Measurements from ENCODE around the gene HYAL3.

The HYAL3 gene

GRCh38 chr3:50339485-50340146 lies 40.4 kb upstream of the HYAL3 start:
- peaks cover 42% of the 10 kb centered on the region for H3K79me2 ChIP-seq (ENCODE audit: insufficient read depth, low read length)
- 0 out of 4 replicates have a peak overlapping the region, but pooled peaks of 1 of the 2 experiments have one; percentile 49 for H3K4me3 ChIP-seq (ENCODE audit: low read depth in 1 of 2, low read length in 2 of 2)
- peaks cover 20% of the 10 kb centered on the region for H3K36me3 ChIP-seq (ENCODE audit: insufficient read depth, low read length)
- H3K9ac ChIP-seq (ENCODE audit: low read depth, low read length): peak overlapping the region; percentile 93; the same call in 1 of the 2 replicates
- DNase-seq (no peak), ATAC-seq (ENCODE audit: insufficient read depth, low read depth) (no peak)
- no peaks in the 10 kb centered on the region for H3K9me3 ChIP-seq (ENCODE audit: insufficient read depth, low read length, severe bottlenecking)
- H3K27ac ChIP-seq (ENCODE audit: low read length): no peak overlapping the region
- H3K4me1 ChIP-seq (ENCODE audit: insufficient read depth, low read length): peaks cover 47% of the 10 kb centered on the region
- peak overlapping the region; percentile 57 for H3K4me2 ChIP-seq (ENCODE audit: insufficient read depth, low read length)
- peaks cover 4% of the 10 kb centered on the region for H3K27me3 ChIP-seq (ENCODE audit: insufficient read depth, low read length, poor library complexity)
- H2AFZ ChIP-seq (ENCODE audit: low read depth, low read length): no peak overlapping the region
- H4K20me1 ChIP-seq (ENCODE audit: insufficient read depth, low read length): peaks cover 20% of the 10 kb centered on the region
- TF ChIP-seq EZH2 (IDR thresholded peaks at IDR 0.05; ENCODE audit: borderline replicate concordance, low read depth, low read length, severe bottlenecking): no peak

GRCh38 chr3:50338965-50339364 lies 39.8 kb upstream of the HYAL3 start:
- DNase-seq (no peak), ATAC-seq (ENCODE audit: insufficient read depth, low read depth) (no peak)
- Histone ChIP-seq H3K9ac (ENCODE audit: low read depth, low read length) (peak overlapping the region; percentile 93), H3K4me3 (ENCODE audit: low read depth in 1 of 2, low read length in 2 of 2) (peak overlapping the region in 1 of 2 experiments; percentile 90; a peak in 2 of 4 replicates), H3K79me2 (ENCODE audit: insufficient read depth, low read length) (peaks cover 49% of the 10 kb centered on the region), H3K36me3 (ENCODE audit: insufficient read depth, low read length) (peaks cover 26% of the 10 kb centered on the region), H3K4me2 (ENCODE audit: insufficient read depth, low read length) (peak overlapping the region; percentile 81), H3K27ac (ENCODE audit: low read length) (0 out of 2 replicates have a peak overlapping the region, but pooled peaks have one; percentile 49), H3K9me3 (ENCODE audit: insufficient read depth, low read length, severe bottlenecking) (no peaks in the 10 kb centered on the region), H3K4me1 (ENCODE audit: insufficient read depth, low read length) (peaks cover 53% of the 10 kb centered on the region), H3K27me3 (ENCODE audit: insufficient read depth, low read length, poor library complexity) (peaks cover 4% of the 10 kb centered on the region), H2AFZ (ENCODE audit: low read depth, low read length) (no peak overlapping the region), H4K20me1 (ENCODE audit: insufficient read depth, low read length) (peaks cover 26% of the 10 kb centered on the region)
- TF ChIP-seq CTCF (IDR thresholded peaks at IDR 0.05; ENCODE audit: borderline replicate concordance, extremely low read depth, low read length, poor library complexity, severe bottlenecking) (no peak), EZH2 (IDR thresholded peaks at IDR 0.05; ENCODE audit: borderline replicate concordance, low read depth, low read length, severe bottlenecking) (no peak)

- DNase-seq: peak; percentile 98
- Histone ChIP-seq H3K27ac (ENCODE audit: low read length) (peak overlapping the region; percentile 98), H3K79me2 (ENCODE audit: insufficient read depth, low read length) (peaks cover 64% of the 10 kb centered on the region), H3K9ac (ENCODE audit: low read depth, low read length) (peak overlapping the region; percentile 93), H3K9me3 (ENCODE audit: insufficient read depth, low read length, severe bottlenecking) (no peaks in the 10 kb centered on the region), H3K27me3 (ENCODE audit: insufficient read depth, low read length, poor library complexity) (peaks cover 4% of the 10 kb centered on the region), H4K20me1 (ENCODE audit: insufficient read depth, low read length) (peaks cover 38% of the 10 kb centered on the region), H3K4me2 (ENCODE audit: insufficient read depth, low read length) (peak overlapping the region; percentile 81), H3K36me3 (ENCODE audit: insufficient read depth, low read length) (peaks cover 36% of the 10 kb centered on the region), H3K4me1 (ENCODE audit: insufficient read depth, low read length) (peaks cover 63% of the 10 kb centered on the region), H2AFZ (ENCODE audit: low read depth, low read length) (peak overlapping the region; percentile 85), H3K4me3 (ENCODE audit: low read depth in 1 of 2, low read length in 2 of 2) (peak overlapping the region; percentile 66 to 90)
- no peak for TF ChIP-seq EZH2 (IDR thresholded peaks at IDR 0.05; ENCODE audit: borderline replicate concordance, low read depth, low read length, severe bottlenecking)
- TF ChIP-seq CTCF (IDR thresholded peaks at IDR 0.05; ENCODE audit: borderline replicate concordance, extremely low read depth, low read length, poor library complexity, severe bottlenecking): no peak
- peak; percentile 89 for ATAC-seq (ENCODE audit: insufficient read depth, low read depth)
Observed at GRCh38 chr3:50337175-50337861, 38.1 kb upstream of the HYAL3 start.

All from DND-41 (cell line).